HG03342 (cell line): ENCODE results near the gene ZNF462.

Experiments used
- ATAC-seq: cut with Tn5 transposase; IDR thresholded peaks from one replicate; pipeline ENCODE4 v1.9.1; 2021; ENCODE audit warnings: mild to moderate bottlenecking, moderate library complexity; ENCODE audit not compliant: unreplicated experiment

ZNF462 gene

DNA sequence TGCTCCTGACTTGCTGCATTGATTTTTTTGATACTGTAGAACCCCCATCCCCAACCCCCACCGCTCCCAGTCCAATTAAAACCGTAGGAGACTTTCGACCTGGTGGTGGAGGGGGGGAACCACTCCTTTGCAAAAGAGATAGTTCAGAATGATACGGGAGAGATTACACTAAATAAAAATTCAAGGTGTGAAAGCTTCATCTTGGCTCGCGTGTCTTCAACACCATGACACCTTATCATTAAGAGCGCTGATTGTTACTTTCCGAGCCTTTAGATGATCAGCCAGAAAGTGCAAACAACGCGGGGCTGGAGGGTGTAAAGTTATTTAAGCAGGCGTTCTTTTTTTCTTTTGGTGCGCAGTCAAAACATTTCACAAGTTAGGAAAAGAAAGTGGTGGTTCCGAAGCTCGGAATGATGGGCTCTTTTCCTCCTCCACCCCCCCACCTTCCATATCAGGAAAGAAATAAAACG is 1.3 kb upstream of the ZNF462 start:
- ATAC-seq, result no peak

DNA sequence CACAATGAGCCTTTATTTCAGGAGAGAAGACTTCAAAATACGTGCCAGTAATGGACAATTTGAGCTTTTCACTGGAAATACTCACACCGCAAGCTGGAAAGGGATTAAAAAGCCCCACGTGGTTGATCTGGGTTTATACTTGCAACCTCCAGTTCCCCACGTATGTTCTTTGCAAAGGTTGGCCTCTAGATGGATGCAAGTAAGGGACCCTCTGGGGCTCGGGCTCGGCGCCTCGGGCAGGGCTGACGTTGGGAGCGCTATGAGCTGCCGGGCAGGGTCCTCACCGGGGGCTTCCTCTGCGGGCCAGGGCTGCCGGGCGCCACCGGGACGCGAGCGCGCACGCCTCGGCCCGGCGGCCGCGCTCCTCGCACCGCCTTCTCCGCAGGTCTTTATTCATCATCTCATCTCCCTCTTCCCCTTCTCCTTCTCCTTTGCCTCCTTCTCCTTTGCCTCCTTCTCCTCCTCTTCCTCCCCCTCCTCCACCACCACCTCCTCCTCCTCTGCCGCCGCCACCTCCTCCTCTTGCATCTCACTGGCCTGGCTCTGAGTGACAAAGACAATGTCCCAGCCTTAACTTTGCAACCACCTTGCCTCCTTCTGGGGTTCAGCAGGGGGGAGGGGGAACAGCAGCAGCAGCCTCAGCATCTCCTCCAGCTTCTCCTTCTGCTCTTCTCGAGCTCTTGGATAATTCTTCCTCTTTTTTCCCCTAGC is 701 bp upstream of the ZNF462 start:
- no peak for ATAC-seq

DNA sequence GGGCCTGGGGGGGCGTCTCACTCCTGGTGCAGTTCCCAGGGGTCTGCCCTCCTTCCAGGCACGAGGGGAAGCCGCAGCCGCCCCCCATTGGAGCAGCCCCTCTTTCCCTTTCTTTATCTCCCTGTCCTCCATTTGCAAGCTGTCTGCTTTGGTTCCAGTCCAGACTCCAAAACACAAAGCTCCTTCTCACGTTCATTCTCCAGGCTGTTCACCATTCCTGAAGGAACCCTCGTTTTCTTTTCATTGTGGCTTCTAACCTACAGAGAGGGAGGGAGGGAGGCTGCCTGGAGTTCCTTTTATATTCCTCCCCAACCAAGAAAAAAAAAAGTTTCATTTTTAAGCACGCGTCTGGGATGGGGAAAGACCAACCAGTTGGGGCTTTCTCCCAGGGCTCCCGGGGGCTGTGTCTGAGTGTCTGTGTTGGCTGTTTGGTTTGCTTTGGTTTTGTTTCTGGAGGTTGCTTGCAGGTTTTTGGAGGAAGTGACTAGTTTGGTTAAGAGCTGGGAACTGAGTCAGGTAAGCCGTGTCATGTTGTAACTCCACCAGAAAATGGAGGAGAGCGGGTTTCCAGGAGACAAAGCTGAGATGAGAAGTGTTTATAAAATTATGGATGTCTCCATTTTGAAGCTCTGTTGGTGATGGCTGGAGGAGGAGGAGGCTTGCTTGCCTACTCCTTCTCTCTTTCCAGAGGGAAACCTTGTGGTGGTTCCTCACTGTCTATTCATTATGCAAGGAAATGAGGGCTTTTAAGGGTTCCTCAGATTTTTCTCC is 1.6 kb downstream of the ZNF462 start:
- no peak for ATAC-seq

DNA sequence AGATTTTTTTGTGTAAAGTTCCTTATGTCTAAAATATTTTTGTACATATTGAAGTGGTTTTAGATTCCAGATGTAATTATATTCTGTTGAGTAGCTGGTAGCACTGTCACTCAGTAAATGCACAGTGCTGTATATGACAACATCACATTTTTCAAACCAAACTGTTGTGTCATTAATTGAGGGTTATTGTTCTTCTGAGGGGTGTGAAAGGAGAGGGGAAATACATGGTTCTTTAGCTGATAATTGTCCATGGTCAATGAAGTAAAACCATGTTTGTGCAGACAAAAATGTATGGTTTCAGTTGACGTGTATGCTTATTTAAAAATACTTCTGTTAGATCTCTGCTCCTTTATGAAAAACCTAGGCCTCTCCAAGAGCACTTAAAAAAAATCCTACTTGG is 3.3 kb downstream of the ZNF462 start:
- ATAC-seq, result no peak

DNA sequence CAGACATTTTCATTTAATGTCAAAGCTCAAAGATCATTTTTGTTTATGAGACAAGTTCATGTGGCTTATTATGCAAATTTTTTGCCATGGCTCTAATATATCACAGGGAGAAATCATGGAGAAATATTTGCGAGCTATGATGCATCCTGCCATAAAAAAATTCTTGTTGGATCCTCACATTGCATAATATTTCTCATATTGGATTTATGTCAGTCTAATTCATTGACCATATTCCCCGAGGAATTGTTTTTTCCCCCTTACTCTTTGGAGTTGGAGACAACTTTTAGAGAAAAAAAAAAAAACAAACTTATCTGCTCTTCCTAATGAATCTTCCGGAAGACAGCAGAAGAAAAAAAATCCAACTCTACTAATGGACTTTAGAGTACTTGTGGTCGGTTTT is 4.3 kb downstream of the ZNF462 start:
- ATAC-seq, result no peak

DNA sequence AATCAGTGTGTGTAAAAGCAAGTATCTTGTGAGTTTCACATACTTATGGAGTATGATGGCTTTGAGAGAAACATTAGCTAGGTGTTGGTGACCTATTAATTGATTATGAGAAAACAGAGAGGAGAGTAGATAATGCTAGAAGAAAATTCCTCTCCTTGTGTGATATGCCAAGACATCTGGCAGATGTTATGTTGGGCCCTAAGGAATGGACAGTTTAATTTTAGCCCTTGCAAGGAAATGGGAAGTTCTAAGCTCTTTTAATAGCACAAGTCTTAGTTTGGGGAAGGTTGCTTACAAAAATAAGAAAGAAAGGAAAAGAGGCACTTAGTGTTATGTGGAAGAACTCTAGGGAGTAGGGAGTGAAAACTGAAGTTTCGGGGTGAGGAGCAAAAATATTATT is 5.1 kb downstream of the ZNF462 start:
- no peak for ATAC-seq

DNA sequence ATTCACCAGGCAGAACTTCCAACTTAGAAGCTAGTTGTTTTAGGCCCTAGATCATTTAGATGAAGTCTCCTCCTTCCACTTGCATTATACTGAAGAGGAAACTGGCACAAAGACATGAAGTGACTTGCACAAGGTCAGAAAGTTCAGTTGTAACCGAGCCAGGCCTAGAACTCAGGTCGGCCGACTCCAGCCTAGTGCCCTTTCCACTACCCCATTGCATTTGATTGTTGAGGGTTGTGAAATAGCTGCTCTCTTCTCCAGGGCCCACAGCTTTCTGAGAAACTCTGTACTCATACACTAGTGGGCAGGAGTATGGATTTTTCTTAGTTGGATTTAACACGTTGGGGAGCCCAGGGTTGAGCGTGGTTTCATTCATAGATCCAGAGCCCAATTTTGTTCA is 5.6 kb downstream of the ZNF462 start:
- no peak for ATAC-seq

DNA sequence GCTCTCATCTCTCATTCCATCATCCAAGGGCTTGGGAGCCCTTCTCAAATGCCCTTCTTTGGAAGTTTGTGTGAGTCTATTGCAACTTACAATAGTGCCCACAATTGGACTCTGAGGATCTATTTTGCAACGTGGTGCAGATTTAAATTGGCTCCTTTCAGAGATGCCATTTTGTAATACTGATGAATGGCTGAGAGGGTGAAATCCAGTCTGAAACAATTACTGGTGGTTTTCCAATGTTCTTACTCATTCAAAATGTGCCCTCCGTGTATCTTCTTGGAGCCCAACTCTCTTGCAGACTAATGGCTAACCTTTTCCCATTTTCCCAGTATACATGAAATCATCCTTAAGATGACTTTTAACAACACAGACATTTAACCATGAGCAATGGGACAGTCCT is 6.1 kb downstream of the ZNF462 start:
- ATAC-seq, result no peak

DNA sequence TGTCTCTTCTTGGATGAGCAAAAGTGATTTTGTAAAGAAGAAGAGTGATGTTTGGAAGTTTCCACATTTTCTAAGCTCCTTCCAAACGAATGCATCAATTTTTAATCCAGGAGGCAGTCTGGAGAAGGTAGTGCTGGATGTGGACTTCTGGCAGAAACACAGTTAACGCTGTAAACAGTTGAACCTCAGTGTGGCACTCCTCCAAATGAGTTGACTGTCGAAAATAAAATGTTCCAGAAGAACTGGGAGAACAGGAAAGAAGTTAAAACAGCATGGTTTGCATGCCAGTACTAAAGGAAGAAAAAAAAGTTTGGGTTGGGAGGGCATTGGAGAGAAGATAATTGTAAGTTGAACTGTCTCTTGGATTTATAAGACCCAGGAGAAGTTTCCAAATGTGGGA is 6.5 kb downstream of the ZNF462 start:
- no peak for ATAC-seq

DNA sequence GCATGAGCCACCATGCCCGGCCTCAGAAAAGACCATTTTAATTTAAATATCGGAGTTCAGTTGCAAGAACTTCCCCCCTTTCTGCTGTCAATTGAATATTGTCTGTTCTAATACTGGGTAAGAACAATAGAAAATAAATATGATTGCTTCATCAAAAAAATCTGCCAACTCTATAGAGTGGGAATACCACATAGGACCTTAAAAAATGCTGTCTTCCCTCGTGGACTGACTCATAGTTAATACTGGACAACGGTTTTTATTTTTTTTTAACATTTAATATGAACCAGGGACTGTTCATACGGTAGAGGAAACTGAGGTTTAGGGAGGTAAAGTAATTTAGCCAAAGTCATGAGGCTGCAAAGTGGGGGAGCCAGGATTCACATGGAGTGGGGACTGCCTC is 9.7 kb downstream of the ZNF462 start:
- no peak for ATAC-seq

DNA sequence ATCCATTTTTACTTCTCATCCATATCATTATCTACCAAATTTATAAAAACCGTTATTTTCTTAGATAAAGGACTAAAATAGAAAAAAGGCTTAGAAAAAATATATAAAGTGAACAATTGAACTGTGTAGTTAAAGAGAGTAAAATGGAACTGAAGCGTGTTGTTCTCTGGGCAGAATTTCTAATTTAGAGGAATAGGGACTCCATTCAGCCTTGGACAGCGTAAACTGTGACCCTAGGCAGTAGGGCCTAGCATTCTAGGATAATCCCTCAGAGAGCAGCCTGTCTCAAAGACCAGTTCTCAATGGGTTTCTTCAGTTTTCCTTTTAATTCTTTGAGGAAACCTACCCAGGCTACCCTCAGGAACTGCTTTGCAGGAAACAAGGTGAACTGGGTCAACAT is 11.1 kb downstream of the ZNF462 start:
- no peak for ATAC-seq

DNA sequence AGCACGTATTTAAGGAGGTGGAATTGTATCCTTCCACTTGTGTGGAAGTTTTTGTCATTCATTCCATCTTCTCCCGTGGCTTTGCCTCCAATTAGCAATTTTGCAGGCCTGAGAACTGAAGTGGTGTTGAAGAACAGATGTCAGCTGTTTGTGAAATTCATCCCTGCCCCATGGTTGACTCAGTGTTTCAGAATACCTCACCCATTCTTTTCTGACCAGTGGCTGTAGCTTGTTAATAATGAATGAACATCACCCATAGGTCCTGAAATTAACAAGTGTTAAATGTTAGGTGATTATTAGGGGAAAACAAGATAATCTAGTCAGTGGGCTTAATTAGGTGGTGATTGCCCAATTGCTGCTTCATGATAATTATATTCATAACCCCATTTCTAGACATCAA is 11.7 kb downstream of the ZNF462 start:
- ATAC-seq, result no peak

DNA sequence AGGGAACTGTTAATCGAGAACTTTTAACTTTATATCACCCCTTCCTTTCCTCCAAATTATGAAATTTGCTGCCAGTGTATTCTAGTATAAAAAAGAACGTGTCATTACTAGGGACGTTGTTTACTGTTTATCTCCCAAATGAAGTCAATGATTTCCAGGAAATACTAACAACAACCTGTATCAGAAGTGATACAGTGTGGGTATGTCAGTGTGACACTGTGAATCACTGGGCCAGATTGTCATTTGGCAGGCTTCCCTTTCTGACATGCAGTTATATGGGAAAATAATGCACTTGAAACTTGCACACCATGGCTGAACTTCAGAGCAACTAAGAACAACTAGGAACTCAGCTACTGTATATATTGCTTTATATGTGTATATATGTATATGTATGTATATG is 12.6 kb downstream of the ZNF462 start:
- no peak for ATAC-seq

DNA sequence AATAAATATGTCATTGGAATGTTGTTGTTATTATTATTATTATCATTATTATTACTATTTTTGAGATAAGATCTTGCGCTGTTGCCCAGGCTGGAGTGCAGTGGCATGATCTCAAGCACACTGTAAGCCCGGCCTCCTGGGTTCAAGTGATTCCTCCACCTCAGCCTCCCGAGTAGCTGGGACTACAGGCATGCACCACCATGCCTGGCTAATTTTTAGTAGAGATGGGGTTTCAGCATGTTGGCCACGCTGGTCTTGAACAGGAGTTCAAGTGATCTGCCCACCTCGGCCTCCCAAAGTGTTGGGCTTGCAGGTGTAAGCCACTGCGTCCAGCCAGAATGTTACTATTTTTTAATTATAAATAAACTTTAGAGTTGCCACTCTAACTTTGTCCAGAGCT is 14.4 kb downstream of the ZNF462 start:
- no peak for ATAC-seq

DNA sequence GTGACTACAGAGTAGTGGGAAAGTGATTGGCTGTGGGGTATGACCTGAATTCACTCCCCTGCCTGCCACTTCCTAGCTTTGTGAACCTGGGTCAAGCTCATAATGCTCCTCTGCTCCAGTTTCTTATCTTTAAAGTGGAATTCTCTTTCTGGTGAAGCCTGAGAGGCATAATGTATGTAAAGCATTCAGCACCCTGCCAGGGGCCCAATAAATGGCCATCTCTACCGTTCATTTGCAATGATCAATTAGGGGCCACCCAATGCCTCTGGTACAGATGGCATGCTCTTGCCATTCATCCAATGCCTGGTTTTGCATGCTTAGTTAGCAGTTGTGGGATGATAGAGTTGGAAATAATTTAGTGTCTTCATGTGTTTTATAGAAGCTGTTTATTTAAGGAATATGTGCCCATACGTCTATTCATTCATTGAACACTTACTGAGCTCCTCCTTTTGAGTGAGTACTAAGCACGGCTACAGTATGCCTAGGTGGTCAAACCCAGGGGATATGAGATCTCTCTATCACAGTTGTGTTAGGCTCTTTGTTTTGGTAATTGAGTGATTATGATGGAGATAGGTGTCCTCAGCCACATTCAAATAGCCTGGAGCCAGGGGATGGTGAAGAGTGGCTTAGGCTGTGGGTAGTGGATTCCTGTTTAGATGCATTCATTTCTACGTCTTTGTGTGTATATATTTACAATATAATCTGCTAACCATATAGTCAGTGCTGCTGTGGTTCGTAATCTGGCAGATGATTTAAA is 15.3 kb downstream of the ZNF462 start:
- ATAC-seq, result no peak

DNA sequence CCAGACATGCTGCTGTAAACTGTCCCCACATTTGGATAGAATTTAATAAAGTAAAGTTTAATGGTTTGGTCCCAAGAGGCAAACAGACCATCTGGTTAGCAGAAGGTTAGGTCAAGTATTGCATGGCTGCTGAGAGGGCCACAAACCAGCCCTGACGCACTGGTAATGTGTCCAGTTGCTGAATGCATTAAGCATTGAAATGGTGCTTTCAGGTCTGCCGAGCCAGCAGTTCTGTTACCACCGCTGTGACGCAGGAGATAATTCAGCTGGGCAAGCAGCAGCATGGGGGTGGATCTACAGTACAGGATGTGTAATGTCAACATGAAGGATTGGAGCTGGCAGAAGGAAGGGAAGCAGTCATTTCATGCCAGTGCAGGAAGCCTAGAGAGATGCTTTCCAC is 16.0 kb downstream of the ZNF462 start:
- no peak for ATAC-seq

DNA sequence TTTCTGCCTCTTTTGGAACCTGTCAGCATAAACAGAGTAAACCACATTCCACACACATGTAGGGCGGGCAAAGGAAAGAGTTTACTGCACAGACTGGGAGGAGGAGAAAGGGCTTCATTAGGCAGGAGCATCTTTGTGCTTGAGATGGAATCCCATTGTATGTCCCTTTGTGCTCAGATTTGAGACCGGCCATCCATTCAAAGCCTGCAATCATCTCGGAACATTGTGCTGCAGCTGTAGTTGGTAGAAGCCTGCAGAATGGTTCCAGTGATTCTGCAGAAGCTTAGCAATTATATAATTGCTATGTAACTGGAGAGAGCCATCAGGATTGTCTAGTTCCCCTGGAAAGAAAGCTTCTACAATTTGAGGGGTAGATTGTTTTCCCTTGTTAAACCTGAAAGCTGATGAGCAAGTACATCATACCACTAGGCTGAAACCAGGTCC is 16.5 kb downstream of the ZNF462 start:
- no peak for ATAC-seq

DNA sequence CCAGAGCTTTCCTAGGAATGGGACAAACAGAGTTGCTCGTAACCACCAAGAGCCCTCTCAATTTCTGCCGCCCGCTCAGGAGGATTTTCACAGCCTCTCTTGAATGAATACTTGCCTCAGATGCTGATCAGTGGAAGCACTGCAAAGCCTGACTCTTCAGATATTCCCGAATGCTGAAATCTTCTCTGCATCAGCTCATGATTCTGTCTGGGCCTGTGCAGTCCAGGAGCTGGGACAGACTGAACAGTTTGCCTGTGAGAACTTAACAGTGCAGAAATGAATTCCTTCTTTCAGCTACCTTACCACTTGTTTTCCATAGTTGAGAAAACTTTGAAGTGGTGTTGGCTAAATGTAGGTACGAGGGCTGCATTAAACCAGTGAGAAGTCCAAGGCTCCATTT is 17.1 kb downstream of the ZNF462 start:
- ATAC-seq, result no peak

DNA sequence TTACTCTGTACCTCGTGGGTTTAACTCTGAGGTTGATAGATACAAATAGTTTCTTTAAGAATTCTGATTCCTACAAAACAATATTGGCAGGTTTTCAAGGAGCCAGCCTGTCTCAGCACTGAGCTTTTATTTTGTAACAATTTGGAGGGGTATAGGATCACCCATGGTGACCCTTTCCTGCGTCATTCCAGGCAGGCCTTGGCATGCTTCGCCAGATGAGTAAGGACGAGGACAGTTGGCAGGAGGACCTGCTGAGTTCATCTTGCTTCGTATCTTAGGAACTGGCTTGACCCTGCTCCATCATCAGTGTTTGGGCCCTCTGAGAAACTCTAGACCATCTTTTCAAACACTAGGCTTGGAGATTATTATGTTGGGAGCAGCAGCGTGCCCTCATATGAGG is 17.9 kb downstream of the ZNF462 start:
- ATAC-seq, result no peak

DNA sequence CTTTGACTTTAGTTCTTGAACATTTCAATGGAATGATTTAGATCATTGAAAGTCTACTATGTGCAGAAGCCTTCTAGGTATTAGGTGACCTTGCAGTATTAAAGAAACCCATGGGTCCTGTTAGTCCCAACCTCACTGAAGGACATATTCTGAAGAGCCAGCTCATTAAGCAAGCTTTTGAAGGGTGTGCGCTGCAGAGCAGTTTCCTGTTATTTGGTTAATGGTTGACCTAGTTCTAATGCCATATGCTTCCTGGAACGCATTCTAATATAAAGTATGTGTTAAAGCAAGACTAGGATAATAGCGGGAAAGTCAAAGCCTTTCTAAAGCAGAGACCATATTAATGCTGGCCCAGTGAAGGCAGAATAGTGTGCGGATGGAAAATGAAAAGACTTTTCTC is 20.1 kb downstream of the ZNF462 start:
- ATAC-seq, result no peak

DNA sequence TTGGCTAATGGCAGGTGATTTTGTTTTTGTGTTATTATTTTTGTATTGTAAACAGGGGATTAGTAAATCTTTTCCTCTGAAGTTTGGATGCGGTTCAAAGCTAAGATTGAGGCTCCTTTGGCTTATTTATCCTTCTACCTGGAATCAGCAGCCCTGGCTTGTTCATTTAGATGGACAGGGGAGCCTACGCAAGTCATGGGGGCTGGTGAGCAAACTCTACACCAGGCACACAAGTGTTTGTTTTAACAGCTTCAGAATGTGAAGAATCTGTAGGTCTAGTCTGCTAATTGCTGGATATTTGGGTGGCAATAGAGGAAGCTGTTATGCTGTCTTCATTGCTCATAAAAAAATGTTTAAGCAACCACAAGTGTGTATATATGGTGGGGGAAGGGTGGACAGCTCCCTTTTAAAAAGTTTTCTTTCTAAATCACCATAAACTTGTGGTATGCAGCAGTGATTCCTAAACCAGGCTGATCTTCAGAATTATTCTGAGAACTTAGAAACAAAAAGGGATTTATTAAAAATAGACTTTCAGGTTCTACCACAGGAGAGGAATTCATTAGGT is 20.7 kb downstream of the ZNF462 start:
- ATAC-seq, result no peak
